Measurements from ENCODE around the gene RWDD4. TPM values are rescaled to one million over a fixed set of nuclear protein-coding genes. Genes with fewer than 3 reads are reported as not detected.

RWDD4 gene
- total RNA-seq, 1 donor from 2014 or later: 38.6 TPM

DNA sequence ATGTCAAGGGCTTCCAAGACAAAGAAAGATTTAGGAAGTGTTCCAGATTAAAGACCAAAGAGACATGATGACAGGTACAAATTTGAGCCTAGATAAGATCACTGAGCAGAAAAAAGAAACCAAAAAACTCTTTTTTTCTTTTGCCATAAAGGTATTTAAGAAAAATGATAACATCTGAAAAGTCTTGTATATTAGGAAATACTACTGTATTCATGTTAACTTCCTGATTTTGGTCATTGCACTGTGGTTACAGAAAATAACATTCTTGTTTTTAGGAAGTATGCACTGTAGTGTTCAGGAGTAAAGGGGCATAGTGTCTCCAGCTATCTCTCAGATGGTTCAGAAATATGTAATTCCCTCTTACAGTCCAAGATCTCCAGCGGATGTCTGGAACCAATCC is 37.1 kb downstream of the RWDD4 start:
- intact Hi-C loops (cut with DNase I): no loop called here
- Histone ChIP-seq H3K27ac (no peak overlapping the region), H3K4me3 (no peak overlapping the region), H3K4me1 (no peaks in the 10 kb centered on the region), H3K9me3 (no peaks in the 10 kb centered on the region), H3K36me3 (no peaks in the 10 kb centered on the region), H3K27me3 (no peaks in the 10 kb centered on the region)
- TF ChIP-seq, protein P1, sequence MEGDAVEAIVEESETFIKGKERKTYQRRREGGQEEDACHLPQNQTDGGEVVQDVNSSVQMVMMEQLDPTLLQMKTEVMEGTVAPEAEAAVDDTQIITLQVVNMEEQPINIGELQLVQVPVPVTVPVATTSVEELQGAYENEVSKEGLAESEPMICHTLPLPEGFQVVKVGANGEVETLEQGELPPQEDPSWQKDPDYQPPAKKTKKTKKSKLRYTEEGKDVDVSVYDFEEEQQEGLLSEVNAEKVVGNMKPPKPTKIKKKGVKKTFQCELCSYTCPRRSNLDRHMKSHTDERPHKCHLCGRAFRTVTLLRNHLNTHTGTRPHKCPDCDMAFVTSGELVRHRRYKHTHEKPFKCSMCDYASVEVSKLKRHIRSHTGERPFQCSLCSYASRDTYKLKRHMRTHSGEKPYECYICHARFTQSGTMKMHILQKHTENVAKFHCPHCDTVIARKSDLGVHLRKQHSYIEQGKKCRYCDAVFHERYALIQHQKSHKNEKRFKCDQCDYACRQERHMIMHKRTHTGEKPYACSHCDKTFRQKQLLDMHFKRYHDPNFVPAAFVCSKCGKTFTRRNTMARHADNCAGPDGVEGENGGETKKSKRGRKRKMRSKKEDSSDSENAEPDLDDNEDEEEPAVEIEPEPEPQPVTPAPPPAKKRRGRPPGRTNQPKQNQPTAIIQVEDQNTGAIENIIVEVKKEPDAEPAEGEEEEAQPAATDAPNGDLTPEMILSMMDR (IDR thresholded peaks at IDR 0.05): no peak
- no peak for DNase-seq (ENCODE audit: low spot score in 2 of 2)

DNA sequence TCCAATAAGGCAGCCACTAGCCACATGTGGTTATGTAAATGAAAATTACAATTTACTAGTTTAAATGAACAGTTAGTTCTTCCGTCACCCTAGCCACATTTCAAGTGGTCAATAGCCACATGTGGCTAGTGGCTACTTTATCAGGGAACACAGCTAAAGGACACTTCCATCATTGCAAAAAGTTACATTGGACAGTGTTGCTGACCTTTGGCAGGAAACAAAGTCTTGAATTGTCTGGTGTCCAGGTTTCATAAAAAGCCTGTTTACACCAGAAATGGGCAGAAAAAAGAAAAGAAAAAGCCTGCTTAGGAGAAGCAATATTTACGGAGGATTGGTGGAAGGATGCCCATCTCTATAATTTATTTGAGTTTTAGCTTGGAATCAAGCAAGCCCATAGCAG is 38.6 kb downstream of the RWDD4 start:
- H3K27ac ChIP-seq: no peak overlapping the region
- no peaks in the 10 kb centered on the region for H3K9me3 ChIP-seq
- H3K36me3 ChIP-seq: no peaks in the 10 kb centered on the region
- no peak overlapping the region for H3K4me3 ChIP-seq
- TF ChIP-seq, protein P1 (IDR thresholded peaks at IDR 0.05): no peak
- DNase-seq (ENCODE audit: low spot score in 2 of 2): no peak
- intact Hi-C loops (cut with DNase I): no loop called here
- no peaks in the 10 kb centered on the region for H3K4me1 ChIP-seq
- no peaks in the 10 kb centered on the region for H3K27me3 ChIP-seq

- intact Hi-C loops (cut with DNase I): no loop called here
- TF ChIP-seq, protein P1 (IDR thresholded peaks at IDR 0.05): no peak
- DNase-seq (ENCODE audit: low spot score in 2 of 2): no peak
- Histone ChIP-seq H3K36me3 (no peaks in the 10 kb centered on the region), H3K27me3 (no peaks in the 10 kb centered on the region), H3K4me1 (no peaks in the 10 kb centered on the region), H3K4me3 (no peak overlapping the region), H3K9me3 (no peaks in the 10 kb centered on the region), H3K27ac (no peak overlapping the region)
Measured at GRCh38 chr4:183618681-183619080, 40.3 kb downstream of the RWDD4 start.

- TF ChIP-seq, protein P1 (IDR thresholded peaks at IDR 0.05): no peak
- H3K4me1 ChIP-seq: no peaks in the 10 kb centered on the region
- H3K27me3 ChIP-seq: no peaks in the 10 kb centered on the region
- H3K36me3 ChIP-seq: no peaks in the 10 kb centered on the region
- intact Hi-C loops (cut with DNase I): no loop called here
- no peaks in the 10 kb centered on the region for H3K9me3 ChIP-seq
- H3K4me3 ChIP-seq: no peak overlapping the region
- DNase-seq (ENCODE audit: low spot score in 2 of 2): no peak
- H3K27ac ChIP-seq: no peak overlapping the region
Measured at GRCh38 chr4:183617075-183617474, 41.9 kb downstream of the RWDD4 start.

GRCh38 chr4:183612329-183613250 is 46.4 kb downstream of the RWDD4 start:
- H3K36me3 ChIP-seq: no peaks in the 10 kb centered on the region
- H3K4me1 ChIP-seq: no peaks in the 10 kb centered on the region
- TF ChIP-seq, protein P1 (IDR thresholded peaks at IDR 0.05): no peak
- no peak for DNase-seq (ENCODE audit: low spot score in 2 of 2)
- no peaks in the 10 kb centered on the region for H3K27me3 ChIP-seq
- no peak overlapping the region for H3K27ac ChIP-seq
- no peaks in the 10 kb centered on the region for H3K9me3 ChIP-seq
- H3K4me3 ChIP-seq: no peak overlapping the region
- intact Hi-C loops (cut with DNase I): no loop called here
